ENCODE measurements around the gene BRCC3. TPM values are rescaled to one million over a fixed set of nuclear protein-coding genes. Genes with fewer than 3 reads are reported as not detected.

The BRCC3 gene
- polyA plus RNA-seq, 1 of the 3 experiments (the other 2 are of a cell fraction): 11.2 TPM

DNA sequence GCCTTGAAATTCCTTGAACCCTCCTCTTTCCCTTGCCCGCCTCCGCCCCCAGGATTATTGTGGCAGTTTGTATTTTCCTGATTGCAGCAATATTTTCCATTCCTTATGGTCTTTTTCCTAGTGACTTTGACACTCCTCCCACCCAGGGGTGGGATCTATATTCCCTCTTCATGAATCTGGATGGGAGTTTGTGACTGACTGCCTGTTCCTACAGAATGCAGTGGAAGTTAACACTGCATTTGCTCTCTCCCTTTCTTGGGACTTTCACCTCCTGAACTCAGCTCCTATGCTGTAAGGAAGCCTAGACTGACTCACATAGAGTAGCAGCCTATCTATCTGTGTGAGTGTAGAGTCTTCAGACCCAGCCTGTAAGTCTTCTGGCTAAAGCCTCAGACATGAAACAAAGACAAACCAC, 42.4 kb upstream of the BRCC3 start:
- H3K4me2 ChIP-seq: no peak overlapping the region
- no peak overlapping the region for H2AFZ ChIP-seq (ENCODE audit: low read depth)
- H4K20me1 ChIP-seq (ENCODE audit: insufficient read depth): no peaks in the 10 kb centered on the region
- no peaks in the 10 kb centered on the region for H3K9me3 ChIP-seq
- peaks cover 4% of the 10 kb centered on the region for H3F3A ChIP-seq (replicated peaks; ENCODE audit: insufficient read depth)
- H3K4me1 ChIP-seq (ENCODE audit: control insufficient read depth in 1 of 2, insufficient read depth in 2 of 2, low read depth in 1 of 2, low read length in 1 of 2): no peaks in the 10 kb centered on the region; a peak in 1 of 4 replicates
- CTCF ChIA-PET: no interaction called here
- H3K27ac ChIP-seq (ENCODE audit: low read depth in 2 of 2, low read length in 1 of 2): no peak overlapping the region
- no peaks in the 10 kb centered on the region for H3K36me3 ChIP-seq (replicated peaks in 1 of 2; ENCODE audit: control insufficient read depth in 1 of 2, insufficient read depth in 2 of 2, low read length in 1 of 2)
- DNase-seq: no peak
- TF ChIP-seq, protein P1, sequence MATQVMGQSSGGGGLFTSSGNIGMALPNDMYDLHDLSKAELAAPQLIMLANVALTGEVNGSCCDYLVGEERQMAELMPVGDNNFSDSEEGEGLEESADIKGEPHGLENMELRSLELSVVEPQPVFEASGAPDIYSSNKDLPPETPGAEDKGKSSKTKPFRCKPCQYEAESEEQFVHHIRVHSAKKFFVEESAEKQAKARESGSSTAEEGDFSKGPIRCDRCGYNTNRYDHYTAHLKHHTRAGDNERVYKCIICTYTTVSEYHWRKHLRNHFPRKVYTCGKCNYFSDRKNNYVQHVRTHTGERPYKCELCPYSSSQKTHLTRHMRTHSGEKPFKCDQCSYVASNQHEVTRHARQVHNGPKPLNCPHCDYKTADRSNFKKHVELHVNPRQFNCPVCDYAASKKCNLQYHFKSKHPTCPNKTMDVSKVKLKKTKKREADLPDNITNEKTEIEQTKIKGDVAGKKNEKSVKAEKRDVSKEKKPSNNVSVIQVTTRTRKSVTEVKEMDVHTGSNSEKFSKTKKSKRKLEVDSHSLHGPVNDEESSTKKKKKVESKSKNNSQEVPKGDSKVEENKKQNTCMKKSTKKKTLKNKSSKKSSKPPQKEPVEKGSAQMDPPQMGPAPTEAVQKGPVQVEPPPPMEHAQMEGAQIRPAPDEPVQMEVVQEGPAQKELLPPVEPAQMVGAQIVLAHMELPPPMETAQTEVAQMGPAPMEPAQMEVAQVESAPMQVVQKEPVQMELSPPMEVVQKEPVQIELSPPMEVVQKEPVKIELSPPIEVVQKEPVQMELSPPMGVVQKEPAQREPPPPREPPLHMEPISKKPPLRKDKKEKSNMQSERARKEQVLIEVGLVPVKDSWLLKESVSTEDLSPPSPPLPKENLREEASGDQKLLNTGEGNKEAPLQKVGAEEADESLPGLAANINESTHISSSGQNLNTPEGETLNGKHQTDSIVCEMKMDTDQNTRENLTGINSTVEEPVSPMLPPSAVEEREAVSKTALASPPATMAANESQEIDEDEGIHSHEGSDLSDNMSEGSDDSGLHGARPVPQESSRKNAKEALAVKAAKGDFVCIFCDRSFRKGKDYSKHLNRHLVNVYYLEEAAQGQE (IDR thresholded peaks at IDR 0.05; ENCODE audit: low read depth, low read length): no peak
- no peak for TF ChIP-seq GATA2 (CRISPR knock-in tag; IDR thresholded peaks at IDR 0.05)
- TF ChIP-seq NRF1 (IDR thresholded peaks at IDR 0.05; ENCODE audit: low read depth, low read length): no peak
- TF ChIP-seq JUND (IDR thresholded peaks at IDR 0.05): no peak
- no peak for TF ChIP-seq SIN3A (IDR thresholded peaks at IDR 0.05; ENCODE audit: borderline replicate concordance, low read depth, low read length)
- no peak for TF ChIP-seq RCOR1 (IDR thresholded peaks at IDR 0.05; ENCODE audit: low read length)
- TF ChIP-seq MEF2A (IDR thresholded peaks at IDR 0.05; ENCODE audit: borderline replicate concordance, low read depth): no peak
- no peak for TF ChIP-seq YY1 (IDR thresholded peaks at IDR 0.05; ENCODE audit: low read depth)
- TF ChIP-seq CHD2 (IDR thresholded peaks at IDR 0.05; ENCODE audit: low read length, partially characterized antibody): no peak
- no peak for TF ChIP-seq FOXJ3 (CRISPR knock-in tag; IDR thresholded peaks at IDR 0.05)
- TF ChIP-seq EZH2phosphoT487 (IDR thresholded peaks at IDR 0.05; ENCODE audit: borderline replicate concordance, low read depth): no peak
- no peak for TF ChIP-seq SMC3 (IDR thresholded peaks at IDR 0.05; ENCODE audit: low read depth, low read length)
- TF ChIP-seq RFX5 (IDR thresholded peaks at IDR 0.05; ENCODE audit: low read length): no peak
- no peak for TF ChIP-seq MXI1 (IDR thresholded peaks at IDR 0.05; ENCODE audit: low read depth, low read length)
- no peak for TF ChIP-seq TEAD4 (IDR thresholded peaks at IDR 0.05; ENCODE audit: borderline replicate concordance, insufficient read depth)
- TF ChIP-seq GABPA (IDR thresholded peaks at IDR 0.05; ENCODE audit: low read depth): no peak
- no peak for TF ChIP-seq FOXM1 (IDR thresholded peaks at IDR 0.05; ENCODE audit: low read depth)
- TF ChIP-seq POLR2AphosphoS5 (IDR thresholded peaks at IDR 0.05; ENCODE audit: low read depth, low read length): no peak
- peaks cover 52% of the 10 kb centered on the region for H3K79me2 ChIP-seq (ENCODE audit: insufficient read depth)
- POLR2A ChIA-PET: no interaction called here
- H3K9me2 ChIP-seq: no peaks in the 10 kb centered on the region
- H3K9ac ChIP-seq: no peak overlapping the region
- no peaks in the 10 kb centered on the region for H3K27me3 ChIP-seq (ENCODE audit: insufficient read depth)
- no peak overlapping the region for H3K4me3 ChIP-seq (ENCODE audit: low read depth in 2 of 2, low read length in 1 of 2)
- 35% methylated on average over 2 of the region's 2 CpGs for WGBS (ENCODE audit: low lambda C conversion rate)
